ENCODE data around the gene ALPG.
A peak's percentile ranks its signal among the peaks of the same experiment; 100 is the strongest.
"Not testable (repeated sequence)": the region's sequence is repeated elsewhere in the genome, so short reads cannot be mapped to it uniquely, and the experiment has no call there.

The ALPG gene

GRCh38 chr2:232420463-232421188, 14.0 kb downstream of the ALPG start:
- peak; percentile 34 for DNase-seq

GRCh38 chr2:232421189-232421785, 14.6 kb downstream of the ALPG start:
- no peak for DNase-seq

- no peak for DNase-seq
These were observed 15.4 kb downstream of the ALPG start for GRCh38 chr2:232422051-232422450.

GRCh38 chr2:232422996-232423395, 16.4 kb downstream of the ALPG start:
- DNase-seq: not testable (repeated sequence)

- DNase-seq: not testable (repeated sequence)
These were observed 16.8 kb downstream of the ALPG start for GRCh38 chr2:232423407-232423806.

GRCh38 chr2:232431705-232432590, 25.3 kb downstream of the ALPG start:
- DNase-seq: no peak

- DNase-seq: no peak
These were observed 26.0 kb downstream of the ALPG start for GRCh38 chr2:232432598-232433184.

GRCh38 chr2:232433622-232434021, 27.0 kb downstream of the ALPG start:
- peak; percentile 61 for DNase-seq

GRCh38 chr2:232434091-232434490, 27.4 kb downstream of the ALPG start:
- DNase-seq: peak; percentile 23

- DNase-seq: no peak
These were observed 28.1 kb downstream of the ALPG start for GRCh38 chr2:232434563-232435374.

GRCh38 chr2:232435375-232435648, 28.7 kb downstream of the ALPG start:
- DNase-seq: no peak

- DNase-seq: no peak
These were observed 29.2 kb downstream of the ALPG start for GRCh38 chr2:232435805-232436204.

- DNase-seq: no peak
These were observed 29.9 kb downstream of the ALPG start for GRCh38 chr2:232436381-232437194.

- no peak for DNase-seq
These were observed 30.5 kb downstream of the ALPG start for GRCh38 chr2:232437195-232437571.

GRCh38 chr2:232438091-232438490, 31.4 kb downstream of the ALPG start:
- no peak for DNase-seq

- DNase-seq: no peak
These were observed 32.5 kb downstream of the ALPG start for GRCh38 chr2:232438951-232439757.

- DNase-seq: no peak
These were observed 33.1 kb downstream of the ALPG start for GRCh38 chr2:232439758-232440135.

GRCh38 chr2:232440220-232441018, 33.8 kb downstream of the ALPG start:
- peak; percentile 53 for DNase-seq

GRCh38 chr2:232441147-232441651, 34.6 kb downstream of the ALPG start:
- no peak for DNase-seq

- not testable (repeated sequence) for DNase-seq
These were observed 35.3 kb downstream of the ALPG start for GRCh38 chr2:232441922-232442321.

Measured in DMS79 treated with DMSO at 0.1 percent for 48 hours (cell line).